ENCODE data around the gene MAPK8IP2. TPM values are rescaled to one million over a fixed set of nuclear protein-coding genes. Genes with fewer than 3 reads are reported as not detected.
"Not testable (repeated sequence)": the region's sequence is repeated elsewhere in the genome, so short reads cannot be mapped to it uniquely, and the experiment has no call there.

The MAPK8IP2 gene
- total RNA-seq, 1 donor from 2014 or later, result not detected

GRCh38 chr22:50653256-50653655, 52.7 kb downstream of the MAPK8IP2 start:
- no peak overlapping the region for H3K27ac ChIP-seq
- no peak overlapping the region for H3K4me3 ChIP-seq
- H3K27me3 ChIP-seq, result no peaks in the 10 kb centered on the region
- intact Hi-C loops (cut with DNase I), result no loop called here
- H3K9me3 ChIP-seq, result no peaks in the 10 kb centered on the region
- DNase-seq (ENCODE audit: low spot score in 2 of 2), result no peak
- no peaks in the 10 kb centered on the region for H3K36me3 ChIP-seq
- H3K4me1 ChIP-seq, result no peaks in the 10 kb centered on the region
- TF ChIP-seq CTCF (IDR thresholded peaks at IDR 0.05), result no peak

GRCh38 chr22:50654664-50655063, 54.1 kb downstream of the MAPK8IP2 start:
- H3K4me3 ChIP-seq; H3K27me3 ChIP-seq; H3K9me3 ChIP-seq; H3K27ac ChIP-seq; H3K36me3 ChIP-seq; H3K4me1 ChIP-seq; intact Hi-C loops (cut with DNase I); DNase-seq (ENCODE audit: low spot score in 2 of 2): not testable (repeated sequence)

- H3K4me1 ChIP-seq, result no peaks in the 10 kb centered on the region
- H3K4me3 ChIP-seq, result no peak overlapping the region
- intact Hi-C loops (cut with DNase I), result no loop called here
- H3K27ac ChIP-seq, result peak overlapping the region; percentile 18 to 27
- DNase-seq (ENCODE audit: low spot score in 2 of 2), result no peak
- H3K27me3 ChIP-seq, result no peaks in the 10 kb centered on the region
- H3K9me3 ChIP-seq, result no peaks in the 10 kb centered on the region
- TF ChIP-seq CTCF (IDR thresholded peaks at IDR 0.05), result no peak
- no peaks in the 10 kb centered on the region for H3K36me3 ChIP-seq
Measured at GRCh38 chr22:50656122-50657070, 55.8 kb downstream of the MAPK8IP2 start.

GRCh38 chr22:50657925-50658324, 57.3 kb downstream of the MAPK8IP2 start:
- Histone ChIP-seq H3K27me3 (no peaks in the 10 kb centered on the region), H3K9me3 (no peaks in the 10 kb centered on the region), H3K4me3 (no peak overlapping the region), H3K4me1 (no peaks in the 10 kb centered on the region), H3K36me3 (no peaks in the 10 kb centered on the region), H3K27ac (no peak overlapping the region)
- intact Hi-C loops (cut with DNase I), result no loop called here
- TF ChIP-seq CTCF (IDR thresholded peaks at IDR 0.05), result no peak
- DNase-seq (ENCODE audit: low spot score in 2 of 2), result no peak

- intact Hi-C loops (cut with DNase I); DNase-seq (ENCODE audit: low spot score in 2 of 2); H3K4me3 ChIP-seq: not testable (repeated sequence)
Measured at GRCh38 chr22:50659711-50660110, 59.1 kb downstream of the MAPK8IP2 start.

GRCh38 chr22:50660306-50660705, 59.7 kb downstream of the MAPK8IP2 start:
- Histone ChIP-seq H3K36me3 (no peaks in the 10 kb centered on the region), H3K4me1 (no peaks in the 10 kb centered on the region), H3K27ac (no peak overlapping the region), H3K4me3 (no peak overlapping the region), H3K9me3 (no peaks in the 10 kb centered on the region), H3K27me3 (no peaks in the 10 kb centered on the region)
- DNase-seq (ENCODE audit: low spot score in 2 of 2), result no peak
- intact Hi-C loops (cut with DNase I), result no loop called here
- no peak for TF ChIP-seq CTCF (IDR thresholded peaks at IDR 0.05)

More at GRCh38 chr22:50659711-50660110, 59.1 kb downstream of the MAPK8IP2 start:
- not testable (repeated sequence) for H3K27me3 ChIP-seq, H3K27ac ChIP-seq, H3K36me3 ChIP-seq, H3K4me1 ChIP-seq, H3K9me3 ChIP-seq

Other genes with a start within 250 kb of the MAPK8IP2 start
- 98.8 TPM for gene SBF1, start 125.8 kb upstream of the MAPK8IP2 start, total RNA-seq
- gene ADM2, start 119.2 kb upstream of the MAPK8IP2 start, total RNA-seq, result not detected
- gene MIOX, start 113.9 kb upstream of the MAPK8IP2 start, total RNA-seq, result not detected
- 119 TPM for gene LMF2, start 93.1 kb upstream of the MAPK8IP2 start, total RNA-seq
- gene NCAPH2, start 92.6 kb upstream of the MAPK8IP2 start, total RNA-seq, result 41.7 TPM
- not detected for gene SCO2, start 75.2 kb upstream of the MAPK8IP2 start, total RNA-seq
- 150 TPM for gene TYMP, start 70.8 kb upstream of the MAPK8IP2 start, total RNA-seq
- not detected for gene KLHDC7B, start 54.9 kb upstream of the MAPK8IP2 start, total RNA-seq
- not detected for gene SYCE3, start 37.9 kb upstream of the MAPK8IP2 start, total RNA-seq
- 0.43 TPM for gene CPT1B, start 22.4 kb upstream of the MAPK8IP2 start, total RNA-seq
- 82.4 TPM for gene CHKB, start 17.9 kb upstream of the MAPK8IP2 start, total RNA-seq
- 111 TPM for gene ARSA, start 27.4 kb downstream of the MAPK8IP2 start, total RNA-seq
- gene SHANK3, start 72.0 kb downstream of the MAPK8IP2 start, total RNA-seq, result 128 TPM
- gene ACR, start 137.4 kb downstream of the MAPK8IP2 start, total RNA-seq, result not detected
- gene RABL2B, start 182.8 kb downstream of the MAPK8IP2 start, total RNA-seq, result 6.2 TPM

Data from ascending aorta (tissue), 2 donors.